Neural progenitor cell (in vitro differentiated cells): ENCODE results near the gene PDLIM5. TPM values are rescaled to one million over a fixed set of nuclear protein-coding genes. Genes with fewer than 3 reads are reported as not detected.

Experiments used
- DNase-seq: peaks from one replicate; pipeline ENCODE4 v3.0.0-alpha.2; 2016; ENCODE audit warnings: low spot score
- H2AFZ ChIP-seq: fragments of 200-600 bp; sonication (generic); replicated peaks from 2 replicates; pipeline ENCODE4 v1.6.1; 2016; ENCODE audit warnings: antibody characterized with exemption
- H3F3A ChIP-seq: fragments of 200-600 bp; sonication (generic); 2 replicates; pipeline ENCODE4 v1.6.1; 2016; ENCODE audit warnings: antibody characterized with exemption, low read depth
- H3K27ac ChIP-seq: fragments of 200-600 bp; sonication (generic); 2 replicates; pipeline ENCODE4 v1.5.1; 2016; ENCODE audit warnings: mild to moderate bottlenecking
- H3K27me3 ChIP-seq: fragments of 200-600 bp; sonication (generic); 2 replicates; pipeline ENCODE4 v1.6.1; 2016; ENCODE audit warnings: mild to moderate bottlenecking, moderate library complexity
- H3K36me3 ChIP-seq: fragments of 200-600 bp; sonication (generic); 2 replicates; pipeline ENCODE4 v1.5.1; 2016
- H3K4me1 ChIP-seq: fragments of 200-600 bp; sonication (generic); 2 replicates; pipeline ENCODE4 v1.6.1; 2016; ENCODE audit warnings: mixed run types
- H3K4me2 ChIP-seq: fragments of 200-600 bp; sonication (generic); 2 replicates; pipeline ENCODE4 v1.6.1; 2016
- H3K4me3 ChIP-seq: fragments of 200-600 bp; sonication (generic); 2 replicates; pipeline ENCODE4 v1.5.1; 2016
- H3K79me2 ChIP-seq: fragments of 200-600 bp; sonication (generic); 2 replicates; pipeline ENCODE4 v1.6.1; 2016; ENCODE audit warnings: low read depth
- H3K9ac ChIP-seq: fragments of 200-600 bp; sonication (generic); 2 replicates; pipeline ENCODE4 v1.6.1; 2016
- H3K9me3 ChIP-seq: fragments of 200-600 bp; sonication (generic); 2 replicates; pipeline ENCODE4 v1.5.1; 2016; ENCODE audit warnings: low read depth
- H4K20me1 ChIP-seq: fragments of 200-600 bp; sonication (generic); 2 replicates; pipeline ENCODE4 v1.6.1; 2016; ENCODE audit warnings: low read depth
- H3K27ac Mint-ChIP-seq: 3 replicates; pipeline ENCODE4 v1.8.0; 2021; ENCODE audit warnings: mixed read lengths
- H3K27me3 Mint-ChIP-seq: 2 replicates; pipeline ENCODE4 v1.8.0; 2022; ENCODE audit warnings: low read depth, mild to moderate bottlenecking, inconsistent platforms, moderate library complexity, mixed read lengths; ENCODE audit not compliant: insufficient read depth
- H3K36me3 Mint-ChIP-seq: 3 replicates; pipeline ENCODE4 v1.8.0; 2021; ENCODE audit warnings: mixed read lengths
- H3K4me1 Mint-ChIP-seq: 3 replicates; pipeline ENCODE4 v1.8.0; 2021; ENCODE audit warnings: mixed read lengths
- H3K4me3 Mint-ChIP-seq: 3 replicates; pipeline ENCODE4 v1.8.0; 2021; ENCODE audit warnings: mild to moderate bottlenecking, moderate library complexity, mixed read lengths
- H3K9me3 Mint-ChIP-seq: 3 replicates; pipeline ENCODE4 v1.8.0; 2020; ENCODE audit warnings: mixed read lengths
- EZH2 ChIP-seq: fragments of 200-600 bp; sonication (generic); IDR thresholded peaks from 2 replicates; pipeline ENCODE4 v1.6.1; 2017; ENCODE audit warnings: antibody characterized with exemption, mild to moderate bottlenecking, moderate library complexity
- EZH2phosphoT487 ChIP-seq: fragments of 200-600 bp; sonication (generic); IDR thresholded peaks from 2 replicates; pipeline ENCODE4 v1.6.1; 2017; ENCODE audit warnings: antibody characterized with exemption
- total RNA-seq: library from RNA; depleted of rRNA; stranded (reverse); fragments of >200 nt; gene quantifications from 2 replicates; pipeline ENCODE4 v1.2.3, GENCODE V29; 2015; ENCODE audit warnings: low replicate concordance
- TF ChIP-seq, protein P1 (sequence below): fragments of 200-600 bp; sonication (generic); IDR thresholded peaks from 2 replicates; pipeline ENCODE4 v1.5.1; 2017; ENCODE audit warnings: antibody characterized with exemption, mild to moderate bottlenecking

PDLIM5 gene
- total RNA-seq, 1 donor from 2014 or later = 68.4 TPM

DNA sequence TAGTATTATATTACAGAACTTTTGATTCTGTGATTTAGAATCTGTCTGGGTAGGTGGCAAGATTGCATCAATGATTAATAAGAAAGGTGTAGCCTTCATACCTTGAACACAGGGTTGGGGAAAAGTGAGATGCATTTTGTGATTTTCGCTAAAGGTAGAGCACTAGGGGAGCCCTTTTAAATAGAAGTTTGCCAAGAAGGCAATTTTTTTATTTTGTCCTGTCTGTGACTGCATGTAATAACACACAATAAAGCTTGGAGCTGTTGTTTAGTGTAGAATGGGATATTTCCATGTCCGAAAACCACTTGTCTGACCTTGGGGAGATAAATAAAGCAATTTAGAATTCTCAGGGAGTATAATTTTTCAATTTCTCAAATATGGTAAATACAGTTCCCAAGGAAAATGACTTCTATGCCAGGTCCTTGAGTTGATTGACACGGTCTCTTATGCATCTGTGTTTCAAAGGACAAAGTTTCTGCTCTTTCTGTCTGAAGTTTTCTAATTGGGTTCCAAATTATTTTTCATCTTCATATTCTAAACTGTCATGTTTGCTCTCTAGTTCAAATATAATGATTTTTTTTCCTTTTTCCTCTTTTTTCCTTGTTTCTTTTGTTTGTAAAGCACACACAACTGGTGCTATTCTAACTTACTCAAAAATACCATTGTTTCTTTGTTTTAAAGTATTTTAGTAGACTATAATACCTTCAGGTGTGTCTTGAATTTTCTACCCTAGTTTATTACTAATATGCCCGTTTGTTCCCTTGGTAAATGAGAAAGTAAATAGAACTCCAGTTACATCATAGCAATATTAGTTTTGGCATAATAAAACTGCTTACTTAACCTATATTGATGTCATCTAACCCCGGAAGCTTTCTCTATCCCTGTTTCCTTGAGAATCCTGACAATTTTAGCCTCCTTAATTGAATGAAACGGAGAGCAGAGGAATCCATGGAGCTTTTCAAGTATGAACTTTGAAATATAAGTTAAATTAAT, 218.2 kb downstream of the PDLIM5 start:
- TF ChIP-seq, protein P1, sequence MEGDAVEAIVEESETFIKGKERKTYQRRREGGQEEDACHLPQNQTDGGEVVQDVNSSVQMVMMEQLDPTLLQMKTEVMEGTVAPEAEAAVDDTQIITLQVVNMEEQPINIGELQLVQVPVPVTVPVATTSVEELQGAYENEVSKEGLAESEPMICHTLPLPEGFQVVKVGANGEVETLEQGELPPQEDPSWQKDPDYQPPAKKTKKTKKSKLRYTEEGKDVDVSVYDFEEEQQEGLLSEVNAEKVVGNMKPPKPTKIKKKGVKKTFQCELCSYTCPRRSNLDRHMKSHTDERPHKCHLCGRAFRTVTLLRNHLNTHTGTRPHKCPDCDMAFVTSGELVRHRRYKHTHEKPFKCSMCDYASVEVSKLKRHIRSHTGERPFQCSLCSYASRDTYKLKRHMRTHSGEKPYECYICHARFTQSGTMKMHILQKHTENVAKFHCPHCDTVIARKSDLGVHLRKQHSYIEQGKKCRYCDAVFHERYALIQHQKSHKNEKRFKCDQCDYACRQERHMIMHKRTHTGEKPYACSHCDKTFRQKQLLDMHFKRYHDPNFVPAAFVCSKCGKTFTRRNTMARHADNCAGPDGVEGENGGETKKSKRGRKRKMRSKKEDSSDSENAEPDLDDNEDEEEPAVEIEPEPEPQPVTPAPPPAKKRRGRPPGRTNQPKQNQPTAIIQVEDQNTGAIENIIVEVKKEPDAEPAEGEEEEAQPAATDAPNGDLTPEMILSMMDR = no peak
- TF ChIP-seq EZH2phosphoT487 (no peak), EZH2 (no peak)
- no peak overlapping the region for H3K4me3 ChIP-seq
- Mint-ChIP-seq H3K9me3 (no peaks in the 10 kb centered on the region), H3K36me3 (peaks cover 12% of the 10 kb centered on the region), H3K4me3 (no peak overlapping the region), H3K27me3 (no peaks in the 10 kb centered on the region), H3K4me1 (peaks cover 9% of the 10 kb centered on the region), H3K27ac (no peak overlapping the region)
- no peak for DNase-seq
- no peaks in the 10 kb centered on the region for H3F3A ChIP-seq
- no peak overlapping the region for H2AFZ ChIP-seq
- no peak overlapping the region for H3K27ac ChIP-seq
- no peak overlapping the region for H3K4me2 ChIP-seq
- H3K79me2 ChIP-seq = no peaks in the 10 kb centered on the region
- H3K9me3 ChIP-seq = no peaks in the 10 kb centered on the region
- no peaks in the 10 kb centered on the region for H3K4me1 ChIP-seq
- no peaks in the 10 kb centered on the region for H3K27me3 ChIP-seq
- H4K20me1 ChIP-seq = no peaks in the 10 kb centered on the region
- H3K9ac ChIP-seq = no peak overlapping the region
- no peaks in the 10 kb centered on the region for H3K36me3 ChIP-seq

DNA sequence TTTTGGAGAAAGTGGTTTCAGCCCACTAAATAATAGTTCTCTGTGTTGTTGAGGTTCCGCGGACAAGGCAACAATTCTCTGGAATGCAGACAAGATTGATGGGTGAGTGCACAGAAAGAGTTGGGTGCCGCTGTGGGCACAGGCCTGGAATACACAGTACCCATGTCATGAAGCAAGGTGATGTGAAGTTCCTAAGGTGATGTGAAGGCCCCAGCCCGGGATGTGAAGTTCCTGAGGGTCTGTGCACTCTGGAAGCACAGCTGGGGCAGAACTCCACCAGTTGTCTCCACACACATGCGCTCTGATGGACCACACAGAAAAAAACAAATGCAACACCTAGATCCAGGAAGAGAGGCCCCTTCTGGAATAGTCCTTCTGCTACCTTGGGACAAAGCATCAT, 219.4 kb downstream of the PDLIM5 start:
- H3K79me2 ChIP-seq = no peaks in the 10 kb centered on the region
- Mint-ChIP-seq H3K27ac (no peak overlapping the region), H3K4me3 (no peak overlapping the region), H3K4me1 (peaks cover 9% of the 10 kb centered on the region), H3K9me3 (no peaks in the 10 kb centered on the region), H3K36me3 (peaks cover 5% of the 10 kb centered on the region), H3K27me3 (no peaks in the 10 kb centered on the region)
- no peaks in the 10 kb centered on the region for H4K20me1 ChIP-seq
- no peak overlapping the region for H3K4me2 ChIP-seq
- no peak overlapping the region for H3K27ac ChIP-seq
- no peaks in the 10 kb centered on the region for H3K27me3 ChIP-seq
- H3K4me1 ChIP-seq = no peaks in the 10 kb centered on the region
- DNase-seq = no peak
- no peak overlapping the region for H2AFZ ChIP-seq
- H3F3A ChIP-seq = no peaks in the 10 kb centered on the region
- H3K9ac ChIP-seq = no peak overlapping the region
- no peaks in the 10 kb centered on the region for H3K9me3 ChIP-seq
- TF ChIP-seq, protein P1 = no peak
- no peak for TF ChIP-seq EZH2phosphoT487
- no peak for TF ChIP-seq EZH2
- no peaks in the 10 kb centered on the region for H3K36me3 ChIP-seq
- H3K4me3 ChIP-seq = no peak overlapping the region

DNA sequence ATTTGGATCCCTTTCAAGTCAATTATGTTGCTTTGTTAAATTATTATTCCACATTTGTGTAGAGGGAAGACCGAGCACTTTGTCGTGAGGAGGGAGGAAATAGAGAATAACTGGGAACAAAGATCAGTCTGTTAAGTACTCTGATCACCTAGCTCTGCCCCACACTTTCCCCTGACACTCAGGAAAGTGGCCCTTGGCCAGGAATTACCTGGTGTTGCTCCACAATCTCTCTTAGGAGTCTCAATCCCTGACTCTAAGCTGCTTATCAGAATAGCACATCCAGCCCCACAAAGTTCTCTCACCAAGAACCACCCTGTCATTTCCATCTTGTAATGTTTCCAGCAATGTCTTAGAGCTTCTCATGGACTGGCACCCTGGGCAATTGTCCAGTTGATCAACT, 222.2 kb downstream of the PDLIM5 start:
- no peaks in the 10 kb centered on the region for H3K9me3 Mint-ChIP-seq
- Histone ChIP-seq H3K27ac (no peak overlapping the region), H3K4me3 (no peak overlapping the region), H3F3A (no peaks in the 10 kb centered on the region), H3K4me1 (peaks cover 10% of the 10 kb centered on the region), H3K9me3 (no peaks in the 10 kb centered on the region), H3K4me2 (no peak overlapping the region), H3K27me3 (no peaks in the 10 kb centered on the region), H4K20me1 (no peaks in the 10 kb centered on the region), H2AFZ (no peak overlapping the region), H3K79me2 (no peaks in the 10 kb centered on the region), H3K9ac (no peak overlapping the region), H3K36me3 (no peaks in the 10 kb centered on the region)
- no peak for DNase-seq
- no peak overlapping the region for H3K4me3 Mint-ChIP-seq
- peak overlapping the region; percentile 22 for H3K27ac Mint-ChIP-seq
- no peaks in the 10 kb centered on the region for H3K36me3 Mint-ChIP-seq
- H3K27me3 Mint-ChIP-seq = peaks cover 2% of the 10 kb centered on the region
- TF ChIP-seq EZH2phosphoT487 = no peak
- TF ChIP-seq, protein P1 = no peak
- no peak for TF ChIP-seq EZH2
- H3K4me1 Mint-ChIP-seq = peaks cover 16% of the 10 kb centered on the region
